ENCODE data around the gene ZSCAN18. TPM values are rescaled to one million over a fixed set of nuclear protein-coding genes. Genes with fewer than 3 reads are reported as not detected.
"Not testable (repeated sequence)": the region's sequence is repeated elsewhere in the genome, so short reads cannot be mapped to it uniquely, and the experiment has no call there.

The ZSCAN18 gene
- 2.0 and 2.3 TPM in 2 replicates for total RNA-seq

- peak within 1 kb of the TSS; percentile 99 for H3K27ac Mint-ChIP-seq
- peak; percentile 76 for DNase-seq (ENCODE audit: low spot score)
- H3K4me3 Mint-ChIP-seq, result peak within 1 kb of the TSS; percentile 82
- intact Hi-C loops (cut with micrococcal nuclease), result no loop called here
- peaks cover 32% of the 10 kb centered on the region for H3K9me3 Mint-ChIP-seq
- no peaks in the 10 kb centered on the region for H3K27me3 Mint-ChIP-seq (ENCODE audit: insufficient read depth)
- H3K4me1 Mint-ChIP-seq (ENCODE audit: low read depth), result peaks cover 5% of the 10 kb centered on the region
- H3K36me3 Mint-ChIP-seq (ENCODE audit: low read depth), result peaks cover 4% of the 10 kb centered on the region
These were observed at the start of gene ZSCAN18 for GRCh38 chr19:58097781-58098681. ZSCAN18 (minus strand) TSS chr19:58098231; CDS start chr19:58090267, 7,964 bp downstream.

- H3K9me3 Mint-ChIP-seq, result peaks cover 52% of the 10 kb centered on the region
- H3K27me3 Mint-ChIP-seq (ENCODE audit: insufficient read depth); DNase-seq (ENCODE audit: low spot score); H3K27ac Mint-ChIP-seq; H3K4me1 Mint-ChIP-seq (ENCODE audit: low read depth); H3K4me3 Mint-ChIP-seq; intact Hi-C loops (cut with micrococcal nuclease): not testable (repeated sequence)
- H3K36me3 Mint-ChIP-seq (ENCODE audit: low read depth), result peaks cover 15% of the 10 kb centered on the region
These were observed 49.4 kb upstream of the ZSCAN18 start for GRCh38 chr19:58147475-58147874.

- Mint-ChIP-seq H3K27ac (no peak overlapping the region), H3K27me3 (ENCODE audit: insufficient read depth) (no peaks in the 10 kb centered on the region), H3K4me3 (no peak overlapping the region), H3K9me3 (peaks cover 42% of the 10 kb centered on the region), H3K4me1 (ENCODE audit: low read depth) (peaks cover 7% of the 10 kb centered on the region), H3K36me3 (ENCODE audit: low read depth) (peaks cover 15% of the 10 kb centered on the region)
- no peak for DNase-seq (ENCODE audit: low spot score)
- intact Hi-C loops (cut with micrococcal nuclease), result no loop called here
These were observed 47.8 kb upstream of the ZSCAN18 start for GRCh38 chr19:58145849-58146248.

GRCh38 chr19:58134244-58134643, 36.2 kb upstream of the ZSCAN18 start:
- Mint-ChIP-seq H3K4me3 (no peak overlapping the region), H3K27me3 (ENCODE audit: insufficient read depth) (no peaks in the 10 kb centered on the region), H3K9me3 (peaks cover 61% of the 10 kb centered on the region), H3K36me3 (ENCODE audit: low read depth) (peaks cover 25% of the 10 kb centered on the region), H3K4me1 (ENCODE audit: low read depth) (no peaks in the 10 kb centered on the region), H3K27ac (no peak overlapping the region)
- no peak for DNase-seq (ENCODE audit: low spot score)
- intact Hi-C loops (cut with micrococcal nuclease), result no loop called here

- H3K27me3 Mint-ChIP-seq (ENCODE audit: insufficient read depth), result no peaks in the 10 kb centered on the region
- H3K27ac Mint-ChIP-seq, result no peak overlapping the region
- no peaks in the 10 kb centered on the region for H3K4me1 Mint-ChIP-seq (ENCODE audit: low read depth)
- no peak for DNase-seq (ENCODE audit: low spot score)
- peaks cover 23% of the 10 kb centered on the region for H3K36me3 Mint-ChIP-seq (ENCODE audit: low read depth)
- H3K9me3 Mint-ChIP-seq, result peaks cover 72% of the 10 kb centered on the region
- H3K4me3 Mint-ChIP-seq, result no peak overlapping the region
- intact Hi-C loops (cut with micrococcal nuclease), result no loop called here
These were observed 31.3 kb upstream of the ZSCAN18 start for GRCh38 chr19:58129284-58129683.

GRCh38 chr19:58128041-58128685, 30.1 kb upstream of the ZSCAN18 start:
- peaks cover 70% of the 10 kb centered on the region for H3K9me3 Mint-ChIP-seq
- intact Hi-C loops (cut with micrococcal nuclease), result no loop called here

GRCh38 chr19:58123354-58123753, 25.3 kb upstream of the ZSCAN18 start:
- H3K9me3 Mint-ChIP-seq, result peaks cover 85% of the 10 kb centered on the region
- H3K27me3 Mint-ChIP-seq (ENCODE audit: insufficient read depth), result no peaks in the 10 kb centered on the region
- no peaks in the 10 kb centered on the region for H3K36me3 Mint-ChIP-seq (ENCODE audit: low read depth)
- H3K4me1 Mint-ChIP-seq (ENCODE audit: low read depth), result no peaks in the 10 kb centered on the region
- intact Hi-C loops (cut with micrococcal nuclease), result no loop called here
- no peak overlapping the region for H3K4me3 Mint-ChIP-seq
- H3K27ac Mint-ChIP-seq, result no peak overlapping the region
- no peak for DNase-seq (ENCODE audit: low spot score)

More at GRCh38 chr19:58128041-58128685, 30.1 kb upstream of the ZSCAN18 start:
- Mint-ChIP-seq H3K27ac (no peak overlapping the region), H3K4me1 (ENCODE audit: low read depth) (no peaks in the 10 kb centered on the region), H3K27me3 (ENCODE audit: insufficient read depth) (no peaks in the 10 kb centered on the region), H3K4me3 (no peak overlapping the region), H3K36me3 (ENCODE audit: low read depth) (peaks cover 16% of the 10 kb centered on the region)
- no peak for DNase-seq (ENCODE audit: low spot score)

- H3K27me3 Mint-ChIP-seq (ENCODE audit: insufficient read depth), result peaks cover 1% of the 10 kb centered on the region
- no peaks in the 10 kb centered on the region for H3K36me3 Mint-ChIP-seq (ENCODE audit: low read depth)
- peaks cover 79% of the 10 kb centered on the region for H3K9me3 Mint-ChIP-seq
- H3K27ac Mint-ChIP-seq, result peak overlapping the region; percentile 37
- no peak for DNase-seq (ENCODE audit: low spot score)
- intact Hi-C loops (cut with micrococcal nuclease), result no loop called here
- H3K4me3 Mint-ChIP-seq, result no peak overlapping the region
- H3K4me1 Mint-ChIP-seq (ENCODE audit: low read depth), result no peaks in the 10 kb centered on the region
These were observed 21.1 kb upstream of the ZSCAN18 start for GRCh38 chr19:58118979-58119733.

GRCh38 chr19:58117841-58118575, 20.0 kb upstream of the ZSCAN18 start:
- no peaks in the 10 kb centered on the region for H3K36me3 Mint-ChIP-seq (ENCODE audit: low read depth)
- peaks cover 1% of the 10 kb centered on the region for H3K27me3 Mint-ChIP-seq (ENCODE audit: insufficient read depth)
- H3K27ac Mint-ChIP-seq, result no peak overlapping the region
- H3K4me1 Mint-ChIP-seq (ENCODE audit: low read depth), result no peaks in the 10 kb centered on the region
- intact Hi-C loops (cut with micrococcal nuclease), result no loop called here
- H3K9me3 Mint-ChIP-seq, result peaks cover 77% of the 10 kb centered on the region
- DNase-seq (ENCODE audit: low spot score), result no peak
- no peak overlapping the region for H3K4me3 Mint-ChIP-seq

- Mint-ChIP-seq H3K4me1 (ENCODE audit: low read depth) (no peaks in the 10 kb centered on the region), H3K36me3 (ENCODE audit: low read depth) (peaks cover 5% of the 10 kb centered on the region), H3K27me3 (ENCODE audit: insufficient read depth) (no peaks in the 10 kb centered on the region), H3K4me3 (no peak overlapping the region), H3K9me3 (peaks cover 63% of the 10 kb centered on the region), H3K27ac (no peak overlapping the region)
- no peak for DNase-seq (ENCODE audit: low spot score)
- intact Hi-C loops (cut with micrococcal nuclease), result no loop called here
These were observed 10.5 kb upstream of the ZSCAN18 start for GRCh38 chr19:58108546-58108817.

GRCh38 chr19:58107778-58108545, 9.9 kb upstream of the ZSCAN18 start:
- no peak overlapping the region for H3K27ac Mint-ChIP-seq
- no peak overlapping the region for H3K4me3 Mint-ChIP-seq
- H3K4me1 Mint-ChIP-seq (ENCODE audit: low read depth), result no peaks in the 10 kb centered on the region
- no peaks in the 10 kb centered on the region for H3K27me3 Mint-ChIP-seq (ENCODE audit: insufficient read depth)
- peaks cover 64% of the 10 kb centered on the region for H3K9me3 Mint-ChIP-seq
- intact Hi-C loops (cut with micrococcal nuclease), result no loop called here
- peaks cover 5% of the 10 kb centered on the region for H3K36me3 Mint-ChIP-seq (ENCODE audit: low read depth)
- no peak for DNase-seq (ENCODE audit: low spot score)

GRCh38 chr19:58098682-58098998, 609 bp upstream of the ZSCAN18 start:
- Mint-ChIP-seq H3K36me3 (ENCODE audit: low read depth) (peaks cover 4% of the 10 kb centered on the region), H3K27me3 (ENCODE audit: insufficient read depth) (no peaks in the 10 kb centered on the region), H3K9me3 (peaks cover 34% of the 10 kb centered on the region), H3K4me1 (ENCODE audit: low read depth) (peaks cover 5% of the 10 kb centered on the region), H3K27ac (peak overlapping the region; percentile 99), H3K4me3 (peak overlapping the region; percentile 82)
- DNase-seq (ENCODE audit: low spot score), result no peak
- intact Hi-C loops (cut with micrococcal nuclease), result no loop called here

All from activated T-helper 1 cell treated with anti-CD3 and anti-CD28 coated beads, Interleukin-12 subunit alpha, Interleukin-12 subunit beta, Interleukin-2, Interleukin-4 antibody, amounts not matched to agents 30 ng/mL and 10 ng/mL and 1 ng/mL, durations not matched to agents 14 hours and 24 hours and 36 hours (primary cell).